Keratinocyte (primary cell): ENCODE measurements around the gene OR52B4. TPM values are rescaled to one million over a fixed set of nuclear protein-coding genes. Genes with fewer than 3 reads are reported as not detected.
A peak's percentile ranks its signal among the peaks of the same experiment; 100 is the strongest.
"Not testable (repeated sequence)": the region's sequence is repeated elsewhere in the genome, so short reads cannot be mapped to it uniquely, and the experiment has no call there.

Experiments
- DNase-seq: peaks from one replicate; pipeline ENCODE4 v3.0.0-alpha.2; 2011; ENCODE audit warnings: low read depth, missing footprints, low spot score
- FAIRE-seq: peaks from 2 replicates; lab custom pipeline; 2011; peaks lifted over from hg19 to GRCh38; lab: Jason Lieb, UNC
- H2AFZ ChIP-seq: 2 replicates; pipeline ENCODE4 v1.6.0; 2012; ENCODE audit warnings: low read length, control low read depth, inconsistent platforms; ENCODE audit not compliant: control insufficient read depth
- H3K27ac ChIP-seq: 2 replicates; pipeline ENCODE4 v1.5.1; 2011; ENCODE audit warnings: low read length; ENCODE audit not compliant: control insufficient read depth, insufficient read depth
- H3K27me3 ChIP-seq: 3 replicates; pipeline ENCODE4 v1.6.0; 2011; ENCODE audit warnings: low read length; ENCODE audit not compliant: control insufficient read depth, insufficient read depth; ENCODE audit errors: extremely low read depth
- H3K36me3 ChIP-seq, 2 experiments: 2 replicates in 1 of 2; 3 replicates in 1 of 2; pipeline ENCODE4 v1.5.1; 2011; ENCODE audit warnings: low read length in 2 of 2, mild to moderate bottlenecking in 1 of 2; ENCODE audit not compliant: control insufficient read depth in 2 of 2, insufficient read depth in 2 of 2; ENCODE audit errors: extremely low read depth in 1 of 2
- H3K4me1 ChIP-seq: 3 replicates; pipeline ENCODE4 v1.5.1; 2011; ENCODE audit warnings: low read length; ENCODE audit not compliant: control insufficient read depth, insufficient read depth; ENCODE audit errors: extremely low read depth
- H3K4me2 ChIP-seq: 3 replicates; pipeline ENCODE4 v1.6.0; 2011; ENCODE audit warnings: low read depth, low read length; ENCODE audit not compliant: control insufficient read depth, insufficient read depth; ENCODE audit errors: extremely low read depth
- H3K4me3 ChIP-seq, 3 experiments: fragments of 200-600 bp in 1 of 3; sonication (generic) in 1 of 3; 2 replicates in 2 of 3; 3 replicates in 1 of 3; pipeline ENCODE4 v1.5.1; 2011 to 2016; ENCODE audit warnings: low read length in 3 of 3, mild to moderate bottlenecking in 3 of 3, control low read depth in 2 of 3, inconsistent platforms in 1 of 3, low read depth in 1 of 3, mixed read lengths in 1 of 3, mixed run types in 1 of 3, moderate library complexity in 1 of 3; ENCODE audit not compliant: control insufficient read depth in 2 of 3, insufficient read depth in 2 of 3; ENCODE audit errors: extremely low read depth in 1 of 3
- H3K79me2 ChIP-seq: 2 replicates; pipeline ENCODE4 v1.6.0; 2012; ENCODE audit warnings: low read length; ENCODE audit not compliant: control insufficient read depth, insufficient read depth
- H3K9ac ChIP-seq: 3 replicates; pipeline ENCODE4 v1.6.0; 2011; ENCODE audit warnings: low read length; ENCODE audit not compliant: control insufficient read depth, insufficient read depth; ENCODE audit errors: extremely low read depth
- H3K9me1 ChIP-seq: 3 replicates; pipeline ENCODE4 v1.6.0; 2011; ENCODE audit warnings: low read length; ENCODE audit not compliant: control insufficient read depth, insufficient read depth; ENCODE audit errors: extremely low read depth
- H3K9me3 ChIP-seq: 2 replicates; pipeline ENCODE4 v1.5.1; 2012; ENCODE audit warnings: low read depth, low read length; ENCODE audit not compliant: control insufficient read depth
- H4K20me1 ChIP-seq: 3 replicates; pipeline ENCODE4 v1.6.0; 2011; ENCODE audit warnings: low read length; ENCODE audit not compliant: control insufficient read depth, insufficient read depth; ENCODE audit errors: extremely low read depth
- CTCF ChIP-seq, 3 experiments: IDR thresholded peaks in 1 of 3; conservative IDR thresholded peaks in 1 of 3; optimal IDR thresholded peaks in 1 of 3; 2 replicates in 2 of 3; 3 replicates in 1 of 3; pipeline versions ENCODE3 to v1.5.1; 2011; ENCODE audit warnings: low read length in 3 of 3, mild to moderate bottlenecking in 3 of 3, moderate library complexity in 2 of 3, control low read depth in 1 of 3, inconsistent platforms in 1 of 3; ENCODE audit not compliant: insufficient read depth in 2 of 3; ENCODE audit errors: extremely low read depth in 1 of 3
- EZH2 ChIP-seq: IDR thresholded peaks from one replicate; pipeline ENCODE4 v1.6.1; 2012; ENCODE audit warnings: inconsistent platforms, mild to moderate bottlenecking, low read length, moderate library complexity
- dilution Hi-C: fragments of 300-500 bp; cut with MboI; formaldehyde crosslinking; loops from one replicate; pipeline ENCODE4 v1.7.0; 2020; ENCODE audit warnings: low sequenced_read_pairs; ENCODE audit not compliant: extremely low pct_ligation_motif_present
- polyA plus RNA-seq, 5 experiments: library from polyadenylated mRNA; depleted of rRNA in 3 of 5; stranded (reverse) in 3 of 5; stranded (forward) in 1 of 5; unstranded in 1 of 5; fragments of >200 nt; gene quantifications; 1 replicate in 1 of 5; 2 replicates in 3 of 5; 3 replicates in 1 of 5; pipeline versions ENCODE4 v1.2.1 to v1.2.3, GENCODE V29; 2011 to 2012; ENCODE audit warnings: missing spikeins in 2 of 5, low read depth in 1 of 5, low replicate concordance in 1 of 5

Gene OR52B4
- polyA plus RNA-seq, 1 donor (not counting 4 experiments of a cell fraction or from before 2014, with no cell fraction given) = not detected

- no peaks in the 10 kb centered on the region for H4K20me1 ChIP-seq
- dilution Hi-C loops = no loop called here
- FAIRE-seq (no peak), DNase-seq (no peak)
- no peak overlapping the region for H3K4me3 ChIP-seq
- H3K79me2 ChIP-seq = no peaks in the 10 kb centered on the region
- H3K4me1 ChIP-seq = no peaks in the 10 kb centered on the region
- no peak overlapping the region for H3K27ac ChIP-seq
- no peak overlapping the region for H3K9ac ChIP-seq
- H2AFZ ChIP-seq = no peak overlapping the region
- H3K9me1 ChIP-seq = no peaks in the 10 kb centered on the region
- H3K9me3 ChIP-seq = no peaks in the 10 kb centered on the region
- H3K36me3 ChIP-seq = no peaks in the 10 kb centered on the region
- H3K27me3 ChIP-seq = no peaks in the 10 kb centered on the region
- TF ChIP-seq EZH2 = no peak
- no peak for TF ChIP-seq CTCF (optimal IDR thresholded peaks at IDR 0.05 in 1 of 3, IDR thresholded peaks at IDR 0.05 in 1 of 3, conservative IDR thresholded peaks at IDR 0.05 in 1 of 3; ENCODE audit: extremely low read depth in 1 of 3, insufficient read depth in 2 of 3, low read length in 3 of 3)
- no peak overlapping the region for H3K4me2 ChIP-seq
Observed at GRCh38 chr11:4416306-4416705, 48.1 kb upstream of the OR52B4 start.

DNA sequence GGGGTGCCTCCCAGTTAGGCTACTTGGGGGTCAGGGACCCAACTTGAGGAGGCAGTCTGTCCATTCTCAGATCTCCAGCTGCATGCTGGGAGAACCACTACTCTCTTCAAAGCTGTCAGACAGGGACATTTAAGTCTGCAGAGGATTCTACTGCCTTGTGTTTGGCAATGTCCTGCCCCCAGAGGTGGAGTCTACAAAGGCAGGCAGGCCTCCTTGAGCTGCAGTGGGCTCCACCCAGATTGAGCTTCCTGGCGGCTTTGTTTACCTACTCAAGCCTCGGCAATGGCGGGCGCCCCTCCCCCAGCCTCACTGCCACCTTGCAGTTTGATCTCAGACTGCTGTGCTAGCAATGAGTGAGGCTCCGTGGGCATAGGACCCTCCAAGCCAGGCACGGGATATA, 38.0 kb upstream of the OR52B4 start:
- dilution Hi-C loops, H3K27me3 ChIP-seq, H3K27ac ChIP-seq, H3K4me1 ChIP-seq, H3K9me1 ChIP-seq, DNase-seq, H3K4me2 ChIP-seq, FAIRE-seq, H3K4me3 ChIP-seq, H4K20me1 ChIP-seq, H3K9me3 ChIP-seq, H2AFZ ChIP-seq, H3K79me2 ChIP-seq, H3K9ac ChIP-seq, H3K36me3 ChIP-seq: not testable (repeated sequence)

DNA sequence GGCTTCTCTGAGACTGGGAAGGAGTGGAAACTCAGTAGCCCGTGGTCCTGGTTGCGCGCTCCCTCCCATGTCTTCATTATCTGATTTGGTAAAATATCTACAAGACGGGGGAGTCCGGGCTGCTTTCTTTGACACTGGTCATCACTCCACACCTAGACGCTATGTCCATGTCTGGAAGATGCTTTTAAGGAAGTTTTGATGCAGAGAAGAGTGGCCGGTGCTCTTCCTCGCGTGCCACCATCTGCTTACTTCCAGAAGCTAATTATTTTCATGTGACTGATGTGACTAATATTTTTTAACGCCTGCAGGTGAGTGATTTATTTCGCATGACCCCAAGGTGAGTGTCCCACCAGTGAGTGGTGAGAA, 25.7 kb upstream of the OR52B4 start:
- dilution Hi-C loops = no loop called here
- H3K27ac ChIP-seq = no peak overlapping the region
- H4K20me1 ChIP-seq = no peaks in the 10 kb centered on the region
- H3K27me3 ChIP-seq = no peaks in the 10 kb centered on the region
- DNase-seq = no peak
- H3K9me1 ChIP-seq = no peaks in the 10 kb centered on the region
- no peak for TF ChIP-seq CTCF (optimal IDR thresholded peaks at IDR 0.05 in 1 of 3, IDR thresholded peaks at IDR 0.05 in 1 of 3, conservative IDR thresholded peaks at IDR 0.05 in 1 of 3; ENCODE audit: extremely low read depth in 1 of 3, insufficient read depth in 2 of 3, low read length in 3 of 3)
- TF ChIP-seq EZH2 = no peak
- H3K4me3 ChIP-seq = peak overlapping the region; percentile 86 to 97 (median 87)
- FAIRE-seq = no peak
- H3K9me3 ChIP-seq = no peaks in the 10 kb centered on the region
- peak overlapping the region; percentile 98 for H2AFZ ChIP-seq
- H3K36me3 ChIP-seq = peaks cover 10 to 13% of the 10 kb centered on the region in 2 experiments
- peak overlapping the region; percentile 86 for H3K9ac ChIP-seq
- H3K79me2 ChIP-seq = peaks cover 21% of the 10 kb centered on the region
- peaks cover 9% of the 10 kb centered on the region for H3K4me1 ChIP-seq
- peak overlapping the region; percentile 92 for H3K4me2 ChIP-seq
